GM19463 (cell line): ENCODE measurements around the gene TMA7.

Experiments
- ATAC-seq: cut with Tn5 transposase; IDR thresholded peaks from one replicate; pipeline ENCODE4 v1.9.1; 2021; ENCODE audit warnings: mild to moderate bottlenecking, moderate library complexity; ENCODE audit not compliant: unreplicated experiment

TMA7 gene

GRCh38 chr3:48408823-48409281, 31.2 kb upstream of the TMA7 start:
- ATAC-seq: no peak

GRCh38 chr3:48409291-48410201, 30.5 kb upstream of the TMA7 start:
- no peak for ATAC-seq

- no peak for ATAC-seq
Observed at GRCh38 chr3:48410205-48411040, 29.6 kb upstream of the TMA7 start.

- no peak for ATAC-seq
Observed at GRCh38 chr3:48411041-48411588, 28.9 kb upstream of the TMA7 start.

GRCh38 chr3:48411606-48412374, 28.3 kb upstream of the TMA7 start:
- no peak for ATAC-seq

GRCh38 chr3:48412375-48413001, 27.6 kb upstream of the TMA7 start:
- ATAC-seq: no peak

- no peak for ATAC-seq
Observed at GRCh38 chr3:48413086-48413485, 27.0 kb upstream of the TMA7 start.

GRCh38 chr3:48413611-48414010, 26.4 kb upstream of the TMA7 start:
- no peak for ATAC-seq

GRCh38 chr3:48414376-48415250, 25.4 kb upstream of the TMA7 start:
- ATAC-seq: no peak

- no peak for ATAC-seq
Observed at GRCh38 chr3:48415251-48415953, 24.7 kb upstream of the TMA7 start.

- ATAC-seq: no peak
Observed at GRCh38 chr3:48416091-48416505, 24.0 kb upstream of the TMA7 start.

GRCh38 chr3:48416546-48416945, 23.5 kb upstream of the TMA7 start:
- ATAC-seq: no peak

- ATAC-seq: no peak
Observed at GRCh38 chr3:48417529-48418108, 22.4 kb upstream of the TMA7 start.

- no peak for ATAC-seq
Observed at GRCh38 chr3:48418140-48418539, 21.9 kb upstream of the TMA7 start.

- ATAC-seq: no peak
Observed at GRCh38 chr3:48418651-48419050, 21.4 kb upstream of the TMA7 start.

- no peak for ATAC-seq
Observed at GRCh38 chr3:48419149-48419548, 20.9 kb upstream of the TMA7 start.

- ATAC-seq: no peak
Observed at GRCh38 chr3:48419597-48419996, 20.5 kb upstream of the TMA7 start.

GRCh38 chr3:48420561-48420960, 19.5 kb upstream of the TMA7 start:
- no peak for ATAC-seq
